Rectal smooth muscle tissue (tissue), 1 donor: Measurements from ENCODE around the gene SULF2.

ENCODE experiments used
- H3K27ac ChIP-seq: one replicate; pipeline ENCODE4 v1.7.0; 2013; ENCODE audit warnings: low read depth, low read length, inconsistent platforms
- H3K27me3 ChIP-seq: one replicate; pipeline ENCODE4 v1.7.0; 2013; ENCODE audit warnings: low read length; ENCODE audit not compliant: control insufficient read depth, insufficient read depth
- H3K36me3 ChIP-seq: one replicate; pipeline ENCODE4 v1.7.0; 2013; ENCODE audit warnings: low read length; ENCODE audit not compliant: control insufficient read depth, insufficient read depth
- H3K4me1 ChIP-seq: one replicate; pipeline ENCODE4 v1.7.0; 2013; ENCODE audit warnings: low read length; ENCODE audit not compliant: control insufficient read depth, insufficient read depth
- H3K4me3 ChIP-seq: one replicate; pipeline ENCODE4 v1.7.0; 2013; ENCODE audit warnings: low read length
- H3K9ac ChIP-seq: one replicate; pipeline ENCODE4 v1.7.0; 2013; ENCODE audit warnings: low read length

Gene SULF2

GRCh38 chr20:47699818-47700217 is 85.5 kb downstream of the SULF2 start:
- Histone ChIP-seq H3K36me3 (no peaks in the 10 kb centered on the region), H3K27me3 (no peaks in the 10 kb centered on the region), H3K4me1 (peaks cover 11% of the 10 kb centered on the region), H3K9ac (no peak overlapping the region), H3K27ac (no peak overlapping the region), H3K4me3 (no peak overlapping the region)

- Histone ChIP-seq H3K9ac (no peak overlapping the region), H3K4me3 (no peak overlapping the region), H3K36me3 (no peaks in the 10 kb centered on the region), H3K4me1 (peaks cover 7% of the 10 kb centered on the region), H3K27me3 (no peaks in the 10 kb centered on the region), H3K27ac (no peak overlapping the region)
Observed at GRCh38 chr20:47698142-47698541, 87.1 kb downstream of the SULF2 start.

- peaks cover 7% of the 10 kb centered on the region for H3K4me1 ChIP-seq
Observed at GRCh38 chr20:47696856-47697255, 88.4 kb downstream of the SULF2 start.

GRCh38 chr20:47694021-47694818 is 91.1 kb downstream of the SULF2 start:
- peaks cover 2% of the 10 kb centered on the region for H3K4me1 ChIP-seq
- no peak overlapping the region for H3K4me3 ChIP-seq
- no peak overlapping the region for H3K27ac ChIP-seq
- H3K27me3 ChIP-seq = no peaks in the 10 kb centered on the region
- H3K36me3 ChIP-seq = peaks cover 1% of the 10 kb centered on the region
- H3K9ac ChIP-seq = no peak overlapping the region

More at GRCh38 chr20:47696856-47697255, 88.4 kb downstream of the SULF2 start:
- Histone ChIP-seq H3K27ac (no peak overlapping the region), H3K9ac (no peak overlapping the region), H3K4me3 (no peak overlapping the region), H3K27me3 (no peaks in the 10 kb centered on the region), H3K36me3 (no peaks in the 10 kb centered on the region)

- no peaks in the 10 kb centered on the region for H3K27me3 ChIP-seq
- peaks cover 4% of the 10 kb centered on the region for H3K36me3 ChIP-seq
- H3K4me1 ChIP-seq = peaks cover 8% of the 10 kb centered on the region
- H3K9ac ChIP-seq = no peak overlapping the region
- no peak overlapping the region for H3K4me3 ChIP-seq
- no peak overlapping the region for H3K27ac ChIP-seq
Observed at GRCh38 chr20:47691625-47692024, 93.7 kb downstream of the SULF2 start.

GRCh38 chr20:47689731-47690130 is 95.5 kb downstream of the SULF2 start:
- H3K4me3 ChIP-seq = no peak overlapping the region
- H3K9ac ChIP-seq = no peak overlapping the region
- no peaks in the 10 kb centered on the region for H3K27me3 ChIP-seq
- peaks cover 10% of the 10 kb centered on the region for H3K4me1 ChIP-seq
- H3K27ac ChIP-seq = no peak overlapping the region
- H3K36me3 ChIP-seq = peaks cover 4% of the 10 kb centered on the region

- Histone ChIP-seq H3K9ac (no peak overlapping the region), H3K4me1 (peaks cover 10% of the 10 kb centered on the region), H3K4me3 (no peak overlapping the region), H3K27ac (no peak overlapping the region), H3K36me3 (peaks cover 4% of the 10 kb centered on the region), H3K27me3 (no peaks in the 10 kb centered on the region)
Observed at GRCh38 chr20:47688385-47689381, 96.6 kb downstream of the SULF2 start.

- Histone ChIP-seq H3K27ac (no peak overlapping the region), H3K4me1 (peaks cover 10% of the 10 kb centered on the region), H3K4me3 (no peak overlapping the region), H3K9ac (no peak overlapping the region), H3K27me3 (no peaks in the 10 kb centered on the region), H3K36me3 (peaks cover 4% of the 10 kb centered on the region)
Observed at GRCh38 chr20:47687095-47687987, 97.9 kb downstream of the SULF2 start.

GRCh38 chr20:47686545-47686944 is 98.7 kb downstream of the SULF2 start:
- peak overlapping the region; percentile 19 for H3K27ac ChIP-seq
- H3K27me3 ChIP-seq = no peaks in the 10 kb centered on the region
- no peak overlapping the region for H3K9ac ChIP-seq
- H3K36me3 ChIP-seq = peaks cover 4% of the 10 kb centered on the region
- H3K4me1 ChIP-seq = peaks cover 16% of the 10 kb centered on the region
- no peak overlapping the region for H3K4me3 ChIP-seq

GRCh38 chr20:47684306-47685080 is 100.8 kb downstream of the SULF2 start:
- Histone ChIP-seq H3K9ac (no peak overlapping the region), H3K27ac (no peak overlapping the region), H3K4me3 (no peak overlapping the region), H3K36me3 (peaks cover 4% of the 10 kb centered on the region), H3K27me3 (no peaks in the 10 kb centered on the region), H3K4me1 (peaks cover 16% of the 10 kb centered on the region)

- Histone ChIP-seq H3K4me1 (peaks cover 16% of the 10 kb centered on the region), H3K36me3 (no peaks in the 10 kb centered on the region), H3K4me3 (no peak overlapping the region), H3K27me3 (no peaks in the 10 kb centered on the region), H3K27ac (peak overlapping the region; percentile 60), H3K9ac (no peak overlapping the region)
Observed at GRCh38 chr20:47682916-47683315, 102.4 kb downstream of the SULF2 start.
